Astrocyte (in vitro differentiated cells and primary cell): ENCODE data around the gene PCDHB14. TPM values are rescaled to one million over a fixed set of nuclear protein-coding genes. Genes with fewer than 3 reads are reported as not detected.
"Not testable (repeated sequence)": the region's sequence is repeated elsewhere in the genome, so short reads cannot be mapped to it uniquely, and the experiment has no call there.

ENCODE experiments used
- DNase-seq: peaks from one replicate; pipeline ENCODE4 v3.0.0-alpha.2; 2010; ENCODE audit warnings: low read depth
- FAIRE-seq: peaks from 2 replicates; lab custom pipeline; 2011; peaks lifted over from hg19 to GRCh38; lab: Jason Lieb, UNC
- H2AFZ ChIP-seq: 2 replicates; pipeline ENCODE4 v1.6.0; 2012; ENCODE audit warnings: low read depth, low read length, inconsistent platforms
- H3K27ac ChIP-seq: 2 replicates; pipeline ENCODE4 v1.5.1; 2011; ENCODE audit warnings: low read depth, low read length, inconsistent platforms
- H3K27me3 ChIP-seq: 2 replicates; pipeline ENCODE4 v1.6.0; 2011; ENCODE audit warnings: low read length, inconsistent platforms; ENCODE audit not compliant: insufficient read depth
- H3K36me3 ChIP-seq: 2 replicates; pipeline ENCODE4 v1.5.1; 2011; ENCODE audit warnings: low read length, inconsistent platforms; ENCODE audit not compliant: insufficient read depth
- H3K4me1 ChIP-seq: 2 replicates; pipeline ENCODE4 v1.5.1; 2011; ENCODE audit warnings: low read length, inconsistent platforms; ENCODE audit not compliant: insufficient read depth
- H3K4me2 ChIP-seq: 2 replicates; pipeline ENCODE4 v1.6.0; 2012; ENCODE audit warnings: low read length, inconsistent platforms
- H3K4me3 ChIP-seq: 2 replicates; pipeline ENCODE4 v1.5.1; 2011; ENCODE audit warnings: low read depth, mild to moderate bottlenecking, low read length, inconsistent platforms; ENCODE audit not compliant: insufficient read depth
- H3K79me2 ChIP-seq: 2 replicates; pipeline ENCODE4 v1.6.0; 2012; ENCODE audit warnings: mild to moderate bottlenecking, low read length, inconsistent platforms; ENCODE audit not compliant: insufficient read depth
- H3K9ac ChIP-seq: 2 replicates; pipeline ENCODE4 v1.6.0; 2012; ENCODE audit warnings: mild to moderate bottlenecking, low read length, inconsistent platforms
- H3K9me3 ChIP-seq: 2 replicates; pipeline ENCODE4 v1.5.1; 2012; ENCODE audit warnings: low read depth, mild to moderate bottlenecking, low read length, inconsistent platforms; ENCODE audit not compliant: insufficient read depth
- H4K20me1 ChIP-seq: 2 replicates; pipeline ENCODE4 v1.6.0; 2012; ENCODE audit warnings: low read length, inconsistent platforms; ENCODE audit not compliant: insufficient read depth
- H3K27ac Mint-ChIP-seq: one replicate; pipeline ENCODE4 v1.8.0; 2021; ENCODE audit warnings: mild to moderate bottlenecking, mixed read lengths; ENCODE audit not compliant: unreplicated experiment
- H3K27me3 Mint-ChIP-seq: one replicate; pipeline ENCODE4 v1.8.0; 2021; ENCODE audit warnings: low read depth, mixed read lengths; ENCODE audit not compliant: unreplicated experiment
- H3K36me3 Mint-ChIP-seq: one replicate; pipeline ENCODE4 v1.8.0; 2021; ENCODE audit warnings: low read depth, mixed read lengths; ENCODE audit not compliant: unreplicated experiment
- H3K4me1 Mint-ChIP-seq: one replicate; pipeline ENCODE4 v1.8.0; 2021; ENCODE audit warnings: low read depth, mixed read lengths; ENCODE audit not compliant: unreplicated experiment
- H3K4me3 Mint-ChIP-seq: one replicate; pipeline ENCODE4 v1.8.0; 2021; ENCODE audit warnings: mild to moderate bottlenecking, moderate library complexity, mixed read lengths; ENCODE audit not compliant: unreplicated experiment
- H3K9me3 Mint-ChIP-seq: one replicate; pipeline ENCODE4 v1.8.0; 2021; ENCODE audit warnings: mild to moderate bottlenecking, mixed read lengths; ENCODE audit not compliant: unreplicated experiment
- EZH2 ChIP-seq: IDR thresholded peaks from 2 replicates; pipeline ENCODE4 v1.6.1; 2012; ENCODE audit warnings: mild to moderate bottlenecking, low read length, inconsistent platforms; ENCODE audit not compliant: insufficient read depth
- total RNA-seq: library from RNA; stranded (reverse); gene quantifications from 2 replicates; pipeline ENCODE4 v1.2.1, GENCODE V29; 2021
- TF ChIP-seq, protein P1 (sequence below): IDR thresholded peaks from 2 replicates; pipeline ENCODE4 v1.5.1; 2011; ENCODE audit warnings: low read depth, mild to moderate bottlenecking, inconsistent platforms, low read length, moderate library complexity; ENCODE audit not compliant: insufficient read depth

PCDHB14 gene
- total RNA-seq, 1 donor from 2014 or later: 6.4 TPM

DNA sequence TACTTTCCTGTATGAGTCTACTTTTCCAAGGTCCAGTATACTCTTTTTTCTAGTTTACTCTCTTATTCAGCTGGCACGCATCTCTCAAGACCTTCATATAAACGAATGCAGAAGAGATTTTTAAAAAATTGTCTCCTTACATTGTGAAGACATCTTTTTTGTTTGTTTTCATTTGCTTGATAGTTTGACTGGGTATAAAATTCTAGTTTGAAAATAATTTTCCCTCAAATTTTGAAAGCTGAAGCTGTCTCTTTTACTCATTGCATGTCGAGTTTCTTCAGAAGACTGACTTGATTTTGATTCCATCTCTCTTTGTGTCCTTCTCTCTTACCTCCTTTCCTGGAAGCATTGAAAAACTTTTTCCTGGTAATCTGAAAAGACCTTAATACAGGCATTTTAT lies 26.8 kb upstream of the PCDHB14 start:
- Histone ChIP-seq H3K27me3 (no peaks in the 10 kb centered on the region), H3K4me2 (no peak overlapping the region), H3K4me3 (no peak overlapping the region), H3K79me2 (no peaks in the 10 kb centered on the region), H3K9me3 (peaks cover 9% of the 10 kb centered on the region), H3K9ac (no peak overlapping the region), H3K4me1 (no peaks in the 10 kb centered on the region), H4K20me1 (no peaks in the 10 kb centered on the region), H2AFZ (no peak overlapping the region), H3K27ac (no peak overlapping the region), H3K36me3 (no peaks in the 10 kb centered on the region)
- FAIRE-seq: no peak
- TF ChIP-seq, protein P1, sequence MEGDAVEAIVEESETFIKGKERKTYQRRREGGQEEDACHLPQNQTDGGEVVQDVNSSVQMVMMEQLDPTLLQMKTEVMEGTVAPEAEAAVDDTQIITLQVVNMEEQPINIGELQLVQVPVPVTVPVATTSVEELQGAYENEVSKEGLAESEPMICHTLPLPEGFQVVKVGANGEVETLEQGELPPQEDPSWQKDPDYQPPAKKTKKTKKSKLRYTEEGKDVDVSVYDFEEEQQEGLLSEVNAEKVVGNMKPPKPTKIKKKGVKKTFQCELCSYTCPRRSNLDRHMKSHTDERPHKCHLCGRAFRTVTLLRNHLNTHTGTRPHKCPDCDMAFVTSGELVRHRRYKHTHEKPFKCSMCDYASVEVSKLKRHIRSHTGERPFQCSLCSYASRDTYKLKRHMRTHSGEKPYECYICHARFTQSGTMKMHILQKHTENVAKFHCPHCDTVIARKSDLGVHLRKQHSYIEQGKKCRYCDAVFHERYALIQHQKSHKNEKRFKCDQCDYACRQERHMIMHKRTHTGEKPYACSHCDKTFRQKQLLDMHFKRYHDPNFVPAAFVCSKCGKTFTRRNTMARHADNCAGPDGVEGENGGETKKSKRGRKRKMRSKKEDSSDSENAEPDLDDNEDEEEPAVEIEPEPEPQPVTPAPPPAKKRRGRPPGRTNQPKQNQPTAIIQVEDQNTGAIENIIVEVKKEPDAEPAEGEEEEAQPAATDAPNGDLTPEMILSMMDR: no peak
- TF ChIP-seq EZH2: no peak
- Mint-ChIP-seq H3K36me3 (peaks cover 13% of the 10 kb centered on the region), H3K9me3 (peaks cover 35% of the 10 kb centered on the region), H3K4me3 (no peak overlapping the region), H3K4me1 (no peaks in the 10 kb centered on the region), H3K27ac (no peak overlapping the region), H3K27me3 (no peaks in the 10 kb centered on the region)
- no peak for DNase-seq

- Mint-ChIP-seq H3K4me3 (no peak within 1 kb of the TSS), H3K4me1 (no peaks in the 10 kb centered on the region), H3K27ac (no peak within 1 kb of the TSS), H3K27me3 (no peaks in the 10 kb centered on the region), H3K9me3 (peaks cover 25% of the 10 kb centered on the region), H3K36me3 (peaks cover 9% of the 10 kb centered on the region)
- TF ChIP-seq, protein P1: no peak
- TF ChIP-seq EZH2: no peak
- no peaks in the 10 kb centered on the region for H3K27me3 ChIP-seq
- no peak within 1 kb of the TSS for H3K9ac ChIP-seq
- no peak within 1 kb of the TSS for H3K27ac ChIP-seq
- H2AFZ ChIP-seq: no peak within 1 kb of the TSS
- peaks cover 6% of the 10 kb centered on the region for H3K9me3 ChIP-seq
- FAIRE-seq (no peak), DNase-seq (no peak)
- H4K20me1 ChIP-seq: no peaks in the 10 kb centered on the region
- H3K79me2 ChIP-seq: no peaks in the 10 kb centered on the region
- H3K4me2 ChIP-seq: no peak within 1 kb of the TSS
- no peak within 1 kb of the TSS for H3K4me3 ChIP-seq
- H3K36me3 ChIP-seq: no peaks in the 10 kb centered on the region
- H3K4me1 ChIP-seq: no peaks in the 10 kb centered on the region
Measured at GRCh38 chr5:141199359-141200235, 23.5 kb upstream of the PCDHB14 start, which contains the start of gene PCDHB11. Gene PCDHB11, plus strand, starts transcription at chr5:141199627. Its CDS starts 148 bp downstream, at chr5:141199775.

DNA sequence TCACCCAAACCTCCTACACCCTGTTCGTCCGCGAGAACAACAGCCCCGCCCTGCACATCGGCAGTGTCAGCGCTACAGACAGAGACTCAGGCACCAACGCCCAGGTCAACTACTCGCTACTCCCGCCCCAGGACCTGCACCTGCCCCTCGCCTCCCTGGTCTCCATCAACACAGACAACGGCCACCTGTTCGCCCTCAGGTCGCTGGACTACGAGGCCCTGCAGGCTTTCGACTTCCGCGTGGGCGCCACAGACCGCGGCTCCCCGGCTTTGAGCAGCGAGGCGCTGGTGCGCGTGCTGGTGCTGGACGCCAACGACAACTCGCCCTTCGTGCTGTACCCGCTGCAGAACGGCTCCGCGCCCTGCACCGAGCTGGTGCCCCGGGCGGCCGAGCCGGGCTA lies 22.0 kb upstream of the PCDHB14 start:
- not testable (repeated sequence) for H3K4me1 ChIP-seq, H4K20me1 ChIP-seq, H3K4me2 ChIP-seq, H3K27ac ChIP-seq, H3K4me1 Mint-ChIP-seq, H3K36me3 ChIP-seq, H3K9me3 ChIP-seq, H3K27me3 Mint-ChIP-seq, FAIRE-seq, H3K4me3 Mint-ChIP-seq, H2AFZ ChIP-seq, DNase-seq, H3K79me2 ChIP-seq, H3K27me3 ChIP-seq, H3K36me3 Mint-ChIP-seq, H3K4me3 ChIP-seq, H3K9ac ChIP-seq, H3K27ac Mint-ChIP-seq
- H3K9me3 Mint-ChIP-seq: peaks cover 24% of the 10 kb centered on the region

- H2AFZ ChIP-seq, H3K9me3 ChIP-seq, DNase-seq, H3K27me3 ChIP-seq, H3K4me2 ChIP-seq, H3K36me3 Mint-ChIP-seq, FAIRE-seq, H3K27ac ChIP-seq, H3K4me1 Mint-ChIP-seq, H3K36me3 ChIP-seq, H3K27ac Mint-ChIP-seq, H3K4me1 ChIP-seq, H3K4me3 Mint-ChIP-seq, H3K4me3 ChIP-seq, H3K9ac ChIP-seq, H3K27me3 Mint-ChIP-seq, H4K20me1 ChIP-seq, H3K79me2 ChIP-seq: not testable (repeated sequence)
- peaks cover 20% of the 10 kb centered on the region for H3K9me3 Mint-ChIP-seq
Measured at GRCh38 chr5:141201646-141202045, 21.5 kb upstream of the PCDHB14 start.
